Osteoblast (primary cell): ENCODE results near the gene BCAN. TPM values are rescaled to one million over a fixed set of nuclear protein-coding genes. Genes with fewer than 3 reads are reported as not detected.

Experiments used
- DNase-seq: peaks from one replicate; pipeline ENCODE4 v3.0.0; 2011; ENCODE audit warnings: low spot score, mixed read lengths; ENCODE audit not compliant: insufficient read length; ENCODE audit errors: missing footprints
- H2AFZ ChIP-seq: 2 replicates; pipeline ENCODE4 v1.6.0; 2011; ENCODE audit warnings: mild to moderate bottlenecking, low read length
- H3K27ac ChIP-seq: 2 replicates; pipeline ENCODE4 v1.5.1; 2011; ENCODE audit warnings: mild to moderate bottlenecking, low read depth, low read length, moderate library complexity
- H3K27me3 ChIP-seq: 2 replicates; pipeline ENCODE4 v1.6.0; 2012; ENCODE audit warnings: mild to moderate bottlenecking, control low read depth, inconsistent platforms, low read length, moderate library complexity; ENCODE audit not compliant: insufficient read depth
- H3K36me3 ChIP-seq: 2 replicates; pipeline ENCODE4 v1.5.1; 2011; ENCODE audit warnings: mild to moderate bottlenecking, low read length, control low read depth, moderate library complexity; ENCODE audit not compliant: insufficient read depth
- H3K4me1 ChIP-seq: 2 replicates; pipeline ENCODE4 v1.5.1; 2011; ENCODE audit warnings: mild to moderate bottlenecking, low read length, control low read depth, moderate library complexity; ENCODE audit not compliant: insufficient read depth
- H3K4me2 ChIP-seq: 2 replicates; pipeline ENCODE4 v1.6.0; 2011; ENCODE audit warnings: mild to moderate bottlenecking, low read length; ENCODE audit not compliant: insufficient read depth
- H3K4me3 ChIP-seq: fragments of 200-600 bp; sonication (generic); 3 replicates; pipeline ENCODE4 v1.5.1; 2012; ENCODE audit warnings: mild to moderate bottlenecking, low read length, inconsistent platforms; ENCODE audit not compliant: insufficient read depth
- H3K79me2 ChIP-seq: 2 replicates; pipeline ENCODE4 v1.6.0; 2012; ENCODE audit warnings: mild to moderate bottlenecking, low read length, control low read depth, inconsistent platforms; ENCODE audit not compliant: insufficient read depth
- H3K9me3 ChIP-seq: 2 replicates; pipeline ENCODE4 v1.5.1; 2011; ENCODE audit warnings: low read depth, low read length, control low read depth
- H4K20me1 ChIP-seq: 2 replicates; pipeline ENCODE4 v1.6.0; 2012; ENCODE audit warnings: mild to moderate bottlenecking, low read length, control low read depth; ENCODE audit not compliant: insufficient read depth
- total RNA-seq: library from RNA; depleted of rRNA; stranded (reverse); fragments of >200 nt; gene quantifications from 2 replicates; pipeline ENCODE4 v1.2.3, GENCODE V29; 2012
- TF ChIP-seq, protein P1 (sequence below): IDR thresholded peaks from 2 replicates; pipeline ENCODE4 v1.5.1; 2011; ENCODE audit warnings: mild to moderate bottlenecking, low read depth, low read length, moderate library complexity; ENCODE audit errors: extremely low read depth

Gene BCAN
- total RNA-seq, 1 donor, result not detected

DNA sequence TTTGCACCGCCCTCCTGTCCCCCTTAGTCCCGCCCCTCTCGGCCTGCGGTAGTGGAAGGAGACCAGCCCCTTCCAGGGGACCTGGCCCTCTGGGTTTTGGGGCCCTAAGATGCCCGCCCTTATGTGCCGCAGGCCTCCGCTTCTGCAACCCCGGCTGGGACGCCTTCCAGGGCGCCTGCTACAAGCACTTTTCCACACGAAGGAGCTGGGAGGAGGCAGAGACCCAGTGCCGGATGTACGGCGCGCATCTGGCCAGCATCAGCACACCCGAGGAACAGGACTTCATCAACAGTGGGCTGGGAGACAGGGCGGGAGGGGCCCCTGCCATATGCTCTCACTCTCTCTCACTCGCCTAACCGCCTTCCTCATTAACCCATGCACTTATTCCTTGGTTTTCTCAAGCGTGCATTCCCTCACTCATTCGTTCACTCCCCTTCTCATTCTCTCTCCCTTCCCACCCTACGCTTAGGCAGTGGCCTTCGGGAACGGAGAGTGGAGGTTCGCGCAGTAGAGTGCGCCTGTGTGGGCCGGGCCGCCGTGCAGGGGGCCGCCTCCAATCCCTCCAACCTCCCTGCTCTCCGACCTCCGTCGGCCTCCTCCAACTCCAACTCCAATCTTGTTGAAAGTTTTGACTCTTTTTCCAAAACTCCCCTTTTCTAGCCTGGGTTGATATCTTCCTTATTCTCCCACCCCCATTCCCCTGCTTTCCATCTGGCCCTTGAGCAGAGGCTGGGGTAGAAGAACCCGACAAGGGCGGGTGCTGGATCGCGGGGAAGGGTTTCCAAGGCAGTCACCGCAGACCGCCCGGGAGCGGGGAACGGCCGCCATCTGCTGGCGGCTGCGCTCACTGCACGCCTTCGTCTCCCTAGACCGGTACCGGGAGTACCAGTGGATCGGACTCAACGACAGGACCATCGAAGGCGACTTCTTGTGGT, 15.2 kb downstream of the BCAN start:
- H3K4me3 ChIP-seq, result peak overlapping the region; percentile 53

DNA sequence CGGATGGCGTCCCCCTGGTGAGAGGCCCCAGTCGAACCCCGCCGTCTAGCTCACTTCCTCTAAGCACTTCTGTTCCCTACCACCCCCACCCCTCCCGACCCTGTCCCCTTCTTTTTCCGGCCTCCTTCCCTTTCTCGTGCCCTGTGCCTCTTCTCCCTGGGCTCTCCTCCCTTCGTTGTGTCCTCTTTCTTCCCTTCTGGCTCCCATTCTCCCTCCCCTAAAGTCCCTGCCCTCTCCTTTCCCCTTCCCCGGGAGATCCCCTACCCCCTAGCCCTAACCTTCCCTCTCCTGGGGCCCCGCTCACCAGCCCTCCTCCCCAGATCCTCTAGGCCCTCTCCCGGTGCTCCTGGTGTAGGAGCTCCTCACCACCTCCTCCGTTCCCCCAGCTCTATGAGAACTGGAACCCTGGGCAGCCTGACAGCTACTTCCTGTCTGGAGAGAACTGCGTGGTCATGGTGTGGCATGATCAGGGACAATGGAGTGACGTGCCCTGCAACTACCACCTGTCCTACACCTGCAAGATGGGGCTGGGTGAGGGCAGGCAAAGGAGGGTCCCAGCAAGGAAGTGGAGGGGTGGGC, 15.9 kb downstream of the BCAN start:
- H3K4me1 ChIP-seq, result peaks cover 38% of the 10 kb centered on the region
- TF ChIP-seq, protein P1, sequence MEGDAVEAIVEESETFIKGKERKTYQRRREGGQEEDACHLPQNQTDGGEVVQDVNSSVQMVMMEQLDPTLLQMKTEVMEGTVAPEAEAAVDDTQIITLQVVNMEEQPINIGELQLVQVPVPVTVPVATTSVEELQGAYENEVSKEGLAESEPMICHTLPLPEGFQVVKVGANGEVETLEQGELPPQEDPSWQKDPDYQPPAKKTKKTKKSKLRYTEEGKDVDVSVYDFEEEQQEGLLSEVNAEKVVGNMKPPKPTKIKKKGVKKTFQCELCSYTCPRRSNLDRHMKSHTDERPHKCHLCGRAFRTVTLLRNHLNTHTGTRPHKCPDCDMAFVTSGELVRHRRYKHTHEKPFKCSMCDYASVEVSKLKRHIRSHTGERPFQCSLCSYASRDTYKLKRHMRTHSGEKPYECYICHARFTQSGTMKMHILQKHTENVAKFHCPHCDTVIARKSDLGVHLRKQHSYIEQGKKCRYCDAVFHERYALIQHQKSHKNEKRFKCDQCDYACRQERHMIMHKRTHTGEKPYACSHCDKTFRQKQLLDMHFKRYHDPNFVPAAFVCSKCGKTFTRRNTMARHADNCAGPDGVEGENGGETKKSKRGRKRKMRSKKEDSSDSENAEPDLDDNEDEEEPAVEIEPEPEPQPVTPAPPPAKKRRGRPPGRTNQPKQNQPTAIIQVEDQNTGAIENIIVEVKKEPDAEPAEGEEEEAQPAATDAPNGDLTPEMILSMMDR, result no peak
- H2AFZ ChIP-seq, result no peak overlapping the region
- no peak overlapping the region for H3K27ac ChIP-seq
- H3K27me3 ChIP-seq, result peaks cover 41% of the 10 kb centered on the region
- H3K9me3 ChIP-seq, result no peaks in the 10 kb centered on the region
- peak; percentile 62 for DNase-seq
- H4K20me1 ChIP-seq, result no peaks in the 10 kb centered on the region
- no peaks in the 10 kb centered on the region for H3K36me3 ChIP-seq
- no peak overlapping the region for H3K4me3 ChIP-seq
- no peaks in the 10 kb centered on the region for H3K79me2 ChIP-seq
- peak overlapping the region; percentile 51 for H3K4me2 ChIP-seq

More for the DNA sequence above, 15.2 kb downstream of the BCAN start:
- peaks cover 5% of the 10 kb centered on the region for H4K20me1 ChIP-seq
- TF ChIP-seq, protein P1, result peak; percentile 93
- H3K9me3 ChIP-seq, result no peaks in the 10 kb centered on the region
- H3K27me3 ChIP-seq, result peaks cover 41% of the 10 kb centered on the region
- H2AFZ ChIP-seq, result peak overlapping the region; percentile 15
- peaks cover 30% of the 10 kb centered on the region for H3K4me1 ChIP-seq
- no peak overlapping the region for H3K27ac ChIP-seq
- peak; percentile 98 for DNase-seq
- no peaks in the 10 kb centered on the region for H3K36me3 ChIP-seq
- H3K79me2 ChIP-seq, result no peaks in the 10 kb centered on the region
- peak overlapping the region; percentile 51 for H3K4me2 ChIP-seq

DNA sequence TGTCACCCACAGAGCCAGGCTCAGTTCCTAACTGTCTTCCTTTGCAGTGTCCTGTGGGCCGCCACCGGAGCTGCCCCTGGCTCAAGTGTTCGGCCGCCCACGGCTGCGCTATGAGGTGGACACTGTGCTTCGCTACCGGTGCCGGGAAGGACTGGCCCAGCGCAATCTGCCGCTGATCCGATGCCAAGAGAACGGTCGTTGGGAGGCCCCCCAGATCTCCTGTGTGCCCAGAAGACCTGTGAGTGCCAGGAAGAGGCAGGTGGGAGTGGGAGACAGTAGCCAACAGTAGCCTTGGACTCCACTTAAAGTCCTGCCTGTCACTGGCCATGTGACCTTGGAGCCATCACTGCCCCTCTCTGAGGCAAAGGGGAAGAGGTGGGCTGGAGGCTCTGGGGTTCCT, 16.6 kb downstream of the BCAN start:
- Histone ChIP-seq H4K20me1 (no peaks in the 10 kb centered on the region), H3K27ac (no peak overlapping the region), H3K4me2 (no peak overlapping the region), H3K4me3 (no peak overlapping the region), H3K27me3 (peaks cover 34% of the 10 kb centered on the region), H3K36me3 (no peaks in the 10 kb centered on the region), H3K9me3 (no peaks in the 10 kb centered on the region), H2AFZ (no peak overlapping the region), H3K4me1 (peaks cover 45% of the 10 kb centered on the region), H3K79me2 (no peaks in the 10 kb centered on the region)
- peak; percentile 38 for DNase-seq
- TF ChIP-seq, protein P1, result no peak
